Thoracic aorta (tissue), 2 donors: Measurements from ENCODE around the gene SEPTIN8. TPM values are rescaled to one million over a fixed set of nuclear protein-coding genes. Genes with fewer than 3 reads are reported as not detected.

Experiments
- ATAC-seq: fragments of 150-250 bp; one replicate; pipeline ENCODE4 v1.8.0; 2017; ENCODE audit warnings: low read depth; ENCODE audit not compliant: insufficient number of reproducible peaks, low FRiP score
- DNase-seq: peaks from one replicate; pipeline ENCODE4 v3.0.0-alpha.2; 2020; ENCODE audit warnings: low spot score
- H3K27ac ChIP-seq, 2 donors: fragments of 200-600 bp; sonication (generic); 1 replicate in 1 of 2; 2 replicates in 1 of 2; pipeline ENCODE4 v1.5.1; 2016; ENCODE audit warnings: mild to moderate bottlenecking in 2 of 2, moderate library complexity in 2 of 2
- H3K27me3 ChIP-seq: fragments of 200-600 bp; sonication (generic); replicated peaks from 2 replicates; pipeline ENCODE4 v1.6.0; 2016; ENCODE audit warnings: mild to moderate bottlenecking; ENCODE audit not compliant: insufficient read depth
- H3K36me3 ChIP-seq: fragments of 200-600 bp; sonication (generic); one replicate; pipeline ENCODE4 v1.5.1; 2016
- H3K4me1 ChIP-seq, 2 donors: fragments of 200-600 bp; sonication (generic); 1 replicate in 1 of 2; 2 replicates in 1 of 2; pipeline versions ENCODE4 v1.5.1 to v1.6.0; 2016; ENCODE audit warnings: low read depth in 2 of 2, mild to moderate bottlenecking in 1 of 2; ENCODE audit not compliant: control insufficient read depth in 1 of 2
- H3K4me3 ChIP-seq: fragments of 200-600 bp; sonication (generic); 2 replicates; pipeline ENCODE4 v1.5.1; 2016; ENCODE audit warnings: mild to moderate bottlenecking
- H3K9me3 ChIP-seq: fragments of 200-600 bp; sonication (generic); 2 replicates; pipeline ENCODE4 v1.5.1; 2016
- total RNA-seq, 2 donors: library from RNA; depleted of rRNA; stranded (reverse); fragments of >200 nt; gene quantifications; one replicate each; pipeline versions ENCODE4 v1.1.0 to v1.2.3, GENCODE V29; 2016
- TF ChIP-seq, protein P1 (sequence below): fragments of 200-600 bp; sonication (generic); IDR thresholded peaks from one replicate; pipeline ENCODE4 v1.5.1; 2019; ENCODE audit warnings: antibody characterized with exemption

Gene SEPTIN8
- total RNA-seq, 2 donors from 2014 or later: 85.7 to 111 TPM

DNA sequence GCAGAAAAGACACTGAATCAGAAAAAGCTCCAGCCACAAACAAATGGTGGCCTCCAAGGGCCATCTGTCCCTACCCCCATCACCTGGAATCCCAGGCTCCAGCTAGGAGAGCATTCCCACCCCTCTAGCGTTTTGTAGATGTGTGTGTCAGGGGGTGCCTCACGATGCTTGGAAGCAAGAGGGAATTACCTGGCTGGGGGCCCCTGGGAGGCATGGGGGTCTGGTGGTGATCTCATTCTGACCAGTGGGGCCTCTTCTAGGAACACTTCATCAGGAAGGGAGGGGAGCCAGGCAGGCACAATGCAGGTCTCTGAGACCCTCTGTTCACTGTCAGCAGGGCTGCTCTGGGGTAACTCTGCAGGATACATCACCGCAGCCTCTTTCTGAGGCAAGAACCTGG lies 47.4 kb upstream of the SEPTIN8 start:
- ATAC-seq (no peak), DNase-seq (no peak)
- no peaks in the 10 kb centered on the region for H3K27me3 ChIP-seq
- no peaks in the 10 kb centered on the region for H3K9me3 ChIP-seq
- peaks cover 0 to 19% of the 10 kb centered on the region in 2 donors for H3K4me1 ChIP-seq
- no peak overlapping the region for H3K27ac ChIP-seq
- TF ChIP-seq, protein P1, sequence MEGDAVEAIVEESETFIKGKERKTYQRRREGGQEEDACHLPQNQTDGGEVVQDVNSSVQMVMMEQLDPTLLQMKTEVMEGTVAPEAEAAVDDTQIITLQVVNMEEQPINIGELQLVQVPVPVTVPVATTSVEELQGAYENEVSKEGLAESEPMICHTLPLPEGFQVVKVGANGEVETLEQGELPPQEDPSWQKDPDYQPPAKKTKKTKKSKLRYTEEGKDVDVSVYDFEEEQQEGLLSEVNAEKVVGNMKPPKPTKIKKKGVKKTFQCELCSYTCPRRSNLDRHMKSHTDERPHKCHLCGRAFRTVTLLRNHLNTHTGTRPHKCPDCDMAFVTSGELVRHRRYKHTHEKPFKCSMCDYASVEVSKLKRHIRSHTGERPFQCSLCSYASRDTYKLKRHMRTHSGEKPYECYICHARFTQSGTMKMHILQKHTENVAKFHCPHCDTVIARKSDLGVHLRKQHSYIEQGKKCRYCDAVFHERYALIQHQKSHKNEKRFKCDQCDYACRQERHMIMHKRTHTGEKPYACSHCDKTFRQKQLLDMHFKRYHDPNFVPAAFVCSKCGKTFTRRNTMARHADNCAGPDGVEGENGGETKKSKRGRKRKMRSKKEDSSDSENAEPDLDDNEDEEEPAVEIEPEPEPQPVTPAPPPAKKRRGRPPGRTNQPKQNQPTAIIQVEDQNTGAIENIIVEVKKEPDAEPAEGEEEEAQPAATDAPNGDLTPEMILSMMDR: no peak
- H3K4me3 ChIP-seq: no peak overlapping the region
- no peaks in the 10 kb centered on the region for H3K36me3 ChIP-seq

DNA sequence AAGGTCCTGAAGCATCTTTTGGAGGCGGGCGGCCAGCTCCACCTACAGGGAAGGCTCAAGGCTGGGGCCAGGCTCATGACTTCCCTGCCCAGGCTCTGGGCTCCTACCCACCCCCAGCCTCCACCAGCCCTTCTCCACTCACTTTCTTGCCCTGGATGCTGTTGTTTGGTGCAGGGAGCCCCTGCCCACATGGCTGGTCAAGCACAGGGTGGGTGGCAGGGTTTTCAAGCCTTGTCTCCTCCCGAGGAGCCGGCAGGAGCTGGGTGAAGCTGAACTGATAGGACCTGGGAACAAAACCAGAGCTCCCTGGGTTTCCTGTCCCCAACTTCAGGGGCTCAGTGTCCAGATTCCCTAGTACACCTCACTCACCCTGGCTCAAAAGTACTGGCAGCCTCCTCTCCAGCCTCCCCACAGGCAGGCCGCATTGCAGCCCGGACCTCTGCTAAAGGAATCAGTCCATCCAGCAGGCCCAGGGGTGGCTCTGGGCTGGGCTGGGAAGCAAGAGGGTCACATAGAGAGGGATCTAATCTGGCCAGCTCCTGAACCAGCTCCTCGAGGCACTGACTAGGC lies 46.5 kb upstream of the SEPTIN8 start:
- Histone ChIP-seq H3K27me3 (no peaks in the 10 kb centered on the region), H3K4me1 (peaks cover 0 to 15% of the 10 kb centered on the region in 2 donors), H3K9me3 (no peaks in the 10 kb centered on the region), H3K27ac (no peak overlapping the region), H3K4me3 (peak overlapping the region; percentile 55), H3K36me3 (no peaks in the 10 kb centered on the region)
- ATAC-seq: no peak
- no peak for DNase-seq
- TF ChIP-seq, protein P1: no peak

DNA sequence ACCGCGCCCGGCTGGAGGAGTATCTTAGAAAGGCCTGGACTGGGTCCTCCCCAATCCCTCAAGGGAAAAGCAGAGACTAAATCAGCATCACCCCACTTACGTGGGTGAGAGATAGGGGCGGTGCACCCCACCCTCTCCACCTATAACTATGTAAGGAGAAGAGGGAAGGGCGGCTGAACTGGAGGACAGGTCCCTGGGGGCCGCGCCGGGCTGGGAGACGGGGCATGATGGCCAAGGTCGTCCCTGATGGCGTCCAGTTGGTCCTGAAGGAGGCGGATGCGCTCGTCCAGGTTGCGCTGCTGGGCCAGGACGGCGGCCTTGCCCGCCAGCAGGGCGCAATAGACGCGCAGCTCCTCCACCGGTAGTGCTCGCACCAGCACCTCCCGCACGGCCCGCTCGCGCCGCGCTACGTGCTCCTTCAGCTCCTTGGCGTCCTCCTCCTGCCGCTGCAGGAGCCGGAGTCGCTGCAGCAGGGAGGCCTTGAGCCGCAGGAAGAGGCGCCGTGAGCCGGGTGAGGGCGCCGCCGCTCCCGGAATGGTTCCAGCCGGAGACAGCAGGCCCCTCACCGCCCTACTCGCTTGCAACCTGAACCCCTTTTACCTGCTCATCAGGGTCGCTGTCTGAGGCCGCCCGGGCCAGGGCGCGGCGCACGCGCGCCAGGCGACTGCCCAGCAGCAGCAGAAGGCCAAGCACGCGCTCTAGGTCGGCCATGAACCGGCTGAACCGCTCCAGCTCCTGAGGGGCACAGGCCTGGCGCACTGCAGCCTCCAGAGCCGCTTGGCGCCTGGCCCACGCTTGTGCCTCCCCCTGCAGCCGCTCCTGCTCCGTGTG lies 45.8 kb upstream of the SEPTIN8 start:
- peak overlapping the region; percentile 55 for H3K4me3 ChIP-seq

DNA sequence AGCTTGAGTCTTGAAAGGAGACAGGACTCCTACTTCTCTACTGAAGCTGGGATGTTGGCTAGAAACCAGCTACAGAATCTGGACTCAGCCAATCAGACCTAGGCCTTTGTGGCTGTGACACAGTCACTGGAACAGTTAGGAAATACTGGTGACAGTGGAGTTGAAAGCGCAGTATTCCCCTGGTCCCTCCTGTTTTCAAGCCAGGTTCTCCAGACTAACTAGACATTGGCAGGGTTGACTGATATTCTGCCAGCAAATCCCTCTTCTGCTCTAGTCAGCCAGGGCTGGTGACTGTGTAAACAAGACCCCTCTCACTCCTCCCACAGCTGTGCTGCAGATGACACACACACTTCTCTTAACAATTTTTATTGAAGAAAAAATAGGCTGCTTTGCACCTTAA lies 44.8 kb upstream of the SEPTIN8 start:
- H3K36me3 ChIP-seq: no peaks in the 10 kb centered on the region
- no peak for ATAC-seq
- no peak overlapping the region for H3K27ac ChIP-seq
- no peak overlapping the region for H3K4me3 ChIP-seq
- H3K9me3 ChIP-seq: no peaks in the 10 kb centered on the region
- H3K4me1 ChIP-seq: peaks cover 0 to 15% of the 10 kb centered on the region in 2 donors
- no peaks in the 10 kb centered on the region for H3K27me3 ChIP-seq
- no peak for DNase-seq
- TF ChIP-seq, protein P1: no peak

More for the DNA sequence above, 45.8 kb upstream of the SEPTIN8 start:
- ATAC-seq (no peak), DNase-seq (no peak)
- H3K9me3 ChIP-seq: no peaks in the 10 kb centered on the region
- no peak overlapping the region for H3K27ac ChIP-seq
- TF ChIP-seq, protein P1: no peak
- H3K27me3 ChIP-seq: no peaks in the 10 kb centered on the region
- no peaks in the 10 kb centered on the region for H3K36me3 ChIP-seq
- peaks cover 0 to 15% of the 10 kb centered on the region in 2 donors for H3K4me1 ChIP-seq

DNA sequence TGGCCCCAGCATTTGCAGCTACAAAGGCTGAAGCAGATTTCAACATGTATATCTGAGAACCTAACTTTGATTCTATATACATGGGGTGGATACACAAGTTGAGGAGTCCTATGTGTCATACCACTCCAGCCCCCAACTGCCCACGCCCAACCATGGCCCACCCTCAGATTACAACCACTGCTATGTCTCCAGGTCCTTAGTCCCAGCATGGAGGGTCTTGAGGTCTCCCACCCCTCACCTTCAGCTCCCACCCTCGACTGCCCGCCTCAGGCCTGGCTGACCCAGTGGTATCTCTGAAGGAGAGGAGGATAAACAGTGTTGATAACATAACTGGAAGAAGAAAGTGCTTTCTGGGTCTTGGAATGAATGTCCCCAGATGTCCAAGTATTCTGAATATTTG lies 44.3 kb upstream of the SEPTIN8 start:
- Histone ChIP-seq H3K4me3 (no peak overlapping the region), H3K27me3 (no peaks in the 10 kb centered on the region), H3K9me3 (no peaks in the 10 kb centered on the region), H3K4me1 (peaks cover 0 to 15% of the 10 kb centered on the region in 2 donors), H3K27ac (no peak overlapping the region), H3K36me3 (no peaks in the 10 kb centered on the region)
- TF ChIP-seq, protein P1: no peak
- ATAC-seq (no peak), DNase-seq (no peak)
